Skin epidermis (tissue), 12 donors: Measurements from ENCODE around the gene MTHFD2.

Experiments
- H3K27ac ChIP-seq, 21 experiments: fragments of 200-600 bp; sonication (generic) in 11 of 21; one replicate each; pipeline ENCODE4 v1.5.0; 2020; ENCODE audit warnings: mild to moderate bottlenecking in 3 of 21, inconsistent platforms in 2 of 21, moderate library complexity in 2 of 21
- H3K4me3 ChIP-seq, 7 experiments: fragments of 200-600 bp; sonication (generic) in 2 of 7; one replicate each; pipeline ENCODE4 v1.5.0; 2020; ENCODE audit warnings: inconsistent platforms in 2 of 7, mild to moderate bottlenecking in 2 of 7, moderate library complexity in 1 of 7

The MTHFD2 gene

GRCh38 chr2:74253306-74253970, 55.0 kb downstream of the MTHFD2 start:
- H3K4me3 ChIP-seq: no peak overlapping the region
- no peak overlapping the region for H3K27ac ChIP-seq

GRCh38 chr2:74253971-74254310, 55.5 kb downstream of the MTHFD2 start:
- Histone ChIP-seq H3K27ac (no peak overlapping the region), H3K4me3 (no peak overlapping the region)

GRCh38 chr2:74255660-74256213, 57.3 kb downstream of the MTHFD2 start:
- Histone ChIP-seq H3K4me3 (no peak overlapping the region), H3K27ac (no peak overlapping the region)

- Histone ChIP-seq H3K27ac (no peak overlapping the region), H3K4me3 (no peak overlapping the region)
These were observed 60.8 kb downstream of the MTHFD2 start for GRCh38 chr2:74259191-74259590.

GRCh38 chr2:74259733-74260132, 61.3 kb downstream of the MTHFD2 start:
- H3K4me3 ChIP-seq: no peak overlapping the region
- H3K27ac ChIP-seq: no peak overlapping the region

GRCh38 chr2:74260495-74260894, 62.1 kb downstream of the MTHFD2 start:
- Histone ChIP-seq H3K4me3 (no peak overlapping the region), H3K27ac (no peak overlapping the region)

GRCh38 chr2:74261204-74261864, 62.9 kb downstream of the MTHFD2 start:
- H3K4me3 ChIP-seq: no peak overlapping the region
- H3K27ac ChIP-seq: no peak overlapping the region

GRCh38 chr2:74262681-74263080, 64.3 kb downstream of the MTHFD2 start:
- no peak overlapping the region for H3K4me3 ChIP-seq
- H3K27ac ChIP-seq: no peak overlapping the region

- Histone ChIP-seq H3K27ac (no peak overlapping the region), H3K4me3 (no peak overlapping the region)
These were observed 65.9 kb downstream of the MTHFD2 start for GRCh38 chr2:74264281-74264680.

- Histone ChIP-seq H3K4me3 (no peak overlapping the region), H3K27ac (no peak overlapping the region)
These were observed 68.7 kb downstream of the MTHFD2 start for GRCh38 chr2:74267068-74267467.
